Ammon's horn (tissue), 1 donor: ENCODE measurements around the gene HOGA1.
"Not testable (repeated sequence)": the region's sequence is repeated elsewhere in the genome, so short reads cannot be mapped to it uniquely, and the experiment has no call there.

Source experiments
- DNase-seq: peaks from one replicate; pipeline ENCODE4 v3.0.0-alpha.2; 2016; ENCODE audit warnings: low spot score

HOGA1 gene

GRCh38 chr10:97611473-97611872 is 27.3 kb downstream of the HOGA1 start:
- no peak for DNase-seq

- peak; percentile 33 for DNase-seq
Measured at GRCh38 chr10:97612386-97612785, 28.2 kb downstream of the HOGA1 start.

- DNase-seq, result no peak
Measured at GRCh38 chr10:97618285-97618684, 34.1 kb downstream of the HOGA1 start.

GRCh38 chr10:97618733-97619132 is 34.5 kb downstream of the HOGA1 start:
- no peak for DNase-seq

GRCh38 chr10:97623277-97623676 is 39.1 kb downstream of the HOGA1 start:
- DNase-seq, result no peak

GRCh38 chr10:97627731-97628130 is 43.5 kb downstream of the HOGA1 start:
- no peak for DNase-seq

- no peak for DNase-seq
Measured at GRCh38 chr10:97628228-97628627, 44.0 kb downstream of the HOGA1 start.

GRCh38 chr10:97629289-97629688 is 45.1 kb downstream of the HOGA1 start:
- no peak for DNase-seq

- no peak for DNase-seq
Measured at GRCh38 chr10:97631098-97631497, 46.9 kb downstream of the HOGA1 start.

- peak; percentile 96 for DNase-seq
Measured at GRCh38 chr10:97632949-97633884, 49.0 kb downstream of the HOGA1 start, which contains the start of gene MORN4. Gene MORN4 (minus strand): TSS chr10:97633500. CDS start chr10:97619653, 13,847 bp downstream.

- no peak for DNase-seq
Measured at GRCh38 chr10:97633921-97634320, 49.7 kb downstream of the HOGA1 start.

- DNase-seq, result no peak
Measured at GRCh38 chr10:97635577-97635976, 51.4 kb downstream of the HOGA1 start.

GRCh38 chr10:97639090-97639489 is 54.9 kb downstream of the HOGA1 start:
- not testable (repeated sequence) for DNase-seq

- peak; percentile 99 for DNase-seq
Measured at GRCh38 chr10:97640174-97640867, 56.1 kb downstream of the HOGA1 start, which contains the start of gene PI4K2A. Gene PI4K2A (plus strand): TSS chr10:97640671. CDS start chr10:97640743, 72 bp downstream.

GRCh38 chr10:97640868-97641811 is 57.0 kb downstream of the HOGA1 start:
- DNase-seq, result peak; percentile 33

- not testable (repeated sequence) for DNase-seq
Measured at GRCh38 chr10:97642471-97643159, 58.4 kb downstream of the HOGA1 start.

- no peak for DNase-seq
Measured at GRCh38 chr10:97643441-97643985, 59.3 kb downstream of the HOGA1 start.

GRCh38 chr10:97644936-97645335 is 60.7 kb downstream of the HOGA1 start:
- DNase-seq, result no peak

GRCh38 chr10:97647556-97647955 is 63.4 kb downstream of the HOGA1 start:
- DNase-seq, result no peak

GRCh38 chr10:97648562-97649404 is 64.6 kb downstream of the HOGA1 start:
- peak; percentile 60 for DNase-seq
